Measurements from ENCODE around the gene SLC2A4RG.

GRCh38 chr20:63745961-63746731, 6.6 kb downstream of the SLC2A4RG start:
- TF ChIP-seq CTCF (IDR thresholded peaks at IDR 0.05) (no peak), EZH2phosphoT487 (IDR thresholded peaks at IDR 0.05) (no peak), EZH2 (IDR thresholded peaks at IDR 0.05) (no peak)
